ENCODE data around the gene TAOK1. TPM values are rescaled to one million over a fixed set of nuclear protein-coding genes. Genes with fewer than 3 reads are reported as not detected.

TAOK1 gene
- total and polyA plus RNA-seq, 12 donors = 6.4 to 66.3 (median 46.6) TPM

- no peaks in the 10 kb centered on the region for H3K9me3 ChIP-seq (replicated peaks in 1 of 3)
- WGBS, 4 donors = 33 to 44% (median 36%) methylated on average over 4 to 8 of the region's 8 CpGs
- DNase-seq = peak in 1 of 7 donors; percentile 18
- H3K36me3 ChIP-seq (replicated peaks in 1 of 2) = peaks cover 0 to 2% of the 10 kb centered on the region in 2 donors
- TF ChIP-seq POLR2A (IDR thresholded peaks at IDR 0.05) (no peak), CTCF (IDR thresholded peaks at IDR 0.05) (no peak)
- H3K4me3 ChIP-seq = peak overlapping the region in 2 of 4 donors; percentile 80 to 87
- no peaks in the 10 kb centered on the region for H3K27me3 ChIP-seq
- intact Hi-C loops (cut with DNase I) = no loop called here
- peaks cover 41 to 50% of the 10 kb centered on the region in 2 donors for H3K4me1 ChIP-seq (replicated peaks in 1 of 2)
- peak overlapping the region in 4 of 5 donors; percentile 60 to 89 (median 66) for H3K27ac ChIP-seq
Measured at GRCh38 chr17:29588017-29588561, 197.9 kb downstream of the TAOK1 start.

- peak overlapping the region; percentile 34 to 87 (median 69) for H3K4me3 ChIP-seq
- H3K9me3 ChIP-seq (replicated peaks in 1 of 3) = no peaks in the 10 kb centered on the region
- H3K36me3 ChIP-seq (replicated peaks in 1 of 2) = no peaks in the 10 kb centered on the region
- intact Hi-C loops (cut with DNase I) = no loop called here
- no peaks in the 10 kb centered on the region for H3K27me3 ChIP-seq
- H3K27ac ChIP-seq = peak overlapping the region in 4 of 5 donors; percentile 60 to 89 (median 66)
- TF ChIP-seq CTCF (IDR thresholded peaks at IDR 0.05) = peak in 2 of 6 experiments; percentile 6 to 9
- TF ChIP-seq POLR2A (IDR thresholded peaks at IDR 0.05) = no peak
- peak in 4 of 7 donors; percentile 40 to 49 (median 43) for DNase-seq
- peaks cover 44 to 53% of the 10 kb centered on the region in 2 donors for H3K4me1 ChIP-seq (replicated peaks in 1 of 2)
- 0 to 1% (median 0%) methylated on average over 20 to 72 of the region's 72 CpGs for WGBS, 4 donors
Measured at GRCh38 chr17:29588562-29589411, 198.6 kb downstream of the TAOK1 start.

- H3K27me3 ChIP-seq = no peaks in the 10 kb centered on the region
- no peaks in the 10 kb centered on the region for H3K9me3 ChIP-seq (replicated peaks in 1 of 3)
- H3K4me1 ChIP-seq (replicated peaks in 1 of 2) = peaks cover 49 to 56% of the 10 kb centered on the region in 2 donors
- no peaks in the 10 kb centered on the region for H3K36me3 ChIP-seq (replicated peaks in 1 of 2)
- peak; percentile 76 to 89 (median 87) for DNase-seq
- H3K4me3 ChIP-seq = peak within 1 kb of the TSS; percentile 34 to 87 (median 69)
- no peak for TF ChIP-seq CTCF (IDR thresholded peaks at IDR 0.05)
- peak; percentile 46 to 62 for TF ChIP-seq POLR2A (IDR thresholded peaks at IDR 0.05)
- intact Hi-C loops (cut with DNase I) = no loop called here
- 7 to 34% (median 17%) methylated on average over 12 to 69 of the region's 70 CpGs for WGBS, 4 donors
- H3K27ac ChIP-seq = peak within 1 kb of the TSS in 4 of 5 donors; percentile 62 to 89 (median 71)
Measured at GRCh38 chr17:29589524-29590410, 199.6 kb downstream of the TAOK1 start, which contains the start of gene GIT1. Gene GIT1 (minus strand): TSS chr17:29589648. CDS start chr17:29589378, 270 bp downstream.

Data from adrenal gland (tissue), 12 donors.